SIG-M5 treated with dmso at 0.1 percent for 504 hours (cell line): Measurements from ENCODE around the gene KIF1A.
A peak's percentile ranks its signal among the peaks of the same experiment; 100 is the strongest.

Experiments
- DNase-seq: peaks from one replicate; lab custom pipeline; 2025; ENCODE audit not compliant: unreplicated experiment; lab: John Stamatoyannopoulos, UW

KIF1A gene

DNA sequence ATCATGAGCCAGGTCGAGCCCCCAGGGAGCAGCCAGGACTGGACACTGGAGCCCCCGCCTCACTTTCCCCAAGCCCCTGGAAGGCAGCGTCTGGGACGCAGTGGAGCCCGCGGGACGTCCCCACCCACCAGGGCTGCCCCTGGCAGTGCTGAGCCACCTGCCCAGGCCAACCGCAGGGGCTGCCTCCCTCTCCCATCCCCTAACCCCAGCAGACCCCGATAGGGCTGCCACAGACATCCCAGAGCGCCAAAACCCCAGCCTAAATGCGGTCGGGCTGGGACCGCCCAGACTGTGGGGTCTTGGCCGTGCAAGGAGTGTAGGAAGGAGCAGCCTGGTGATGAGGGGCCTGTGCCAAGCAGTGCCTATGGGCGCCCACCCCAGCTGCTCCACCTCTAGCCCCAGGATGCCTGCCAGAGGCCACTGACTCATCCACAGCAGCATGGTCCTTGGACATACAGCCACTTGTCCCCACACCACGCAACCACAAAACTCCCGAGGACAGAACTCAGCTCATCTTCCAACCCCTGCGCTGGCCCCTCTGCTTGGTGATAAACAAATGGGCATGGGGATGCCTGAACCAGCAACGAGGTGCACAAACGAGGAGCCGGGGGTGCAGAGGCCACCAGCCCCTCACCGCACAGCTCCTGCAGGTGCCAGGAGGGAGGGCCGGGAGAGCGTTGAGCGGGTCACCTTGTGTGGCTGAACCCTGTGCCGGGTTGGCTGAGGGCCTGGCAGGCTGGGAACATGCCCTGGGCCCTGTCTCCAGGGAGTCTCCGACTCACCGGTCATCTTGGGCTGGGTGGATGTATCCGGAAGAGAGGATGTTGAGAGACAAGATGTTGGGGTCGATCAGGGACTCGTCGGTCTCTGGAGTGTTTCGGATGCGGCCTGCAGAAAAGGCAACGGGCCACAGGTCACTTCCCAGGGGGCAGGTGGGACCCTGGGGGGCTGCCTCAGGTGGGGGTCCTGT is 83.5 kb downstream of the KIF1A start:
- no peak for DNase-seq

DNA sequence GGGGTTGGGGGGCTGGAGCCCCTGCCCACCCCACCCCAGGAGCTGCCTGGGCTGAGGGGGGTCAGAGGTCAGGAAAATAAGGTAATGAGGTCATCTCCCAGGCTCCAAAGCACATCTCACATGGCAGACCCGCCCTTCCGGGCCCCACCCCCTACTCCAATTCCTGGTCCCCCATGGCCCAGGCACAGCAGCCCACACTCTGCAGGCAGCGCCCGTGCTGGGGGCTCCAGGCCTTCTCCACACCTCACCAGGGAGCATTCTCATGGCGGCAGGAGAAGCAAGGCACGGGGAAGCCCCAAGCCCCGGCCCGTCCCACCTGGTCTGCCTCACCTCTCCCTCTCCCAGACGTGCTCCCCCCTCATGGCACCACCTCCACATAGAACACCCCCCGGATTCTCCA is 84.5 kb downstream of the KIF1A start:
- DNase-seq = no peak

DNA sequence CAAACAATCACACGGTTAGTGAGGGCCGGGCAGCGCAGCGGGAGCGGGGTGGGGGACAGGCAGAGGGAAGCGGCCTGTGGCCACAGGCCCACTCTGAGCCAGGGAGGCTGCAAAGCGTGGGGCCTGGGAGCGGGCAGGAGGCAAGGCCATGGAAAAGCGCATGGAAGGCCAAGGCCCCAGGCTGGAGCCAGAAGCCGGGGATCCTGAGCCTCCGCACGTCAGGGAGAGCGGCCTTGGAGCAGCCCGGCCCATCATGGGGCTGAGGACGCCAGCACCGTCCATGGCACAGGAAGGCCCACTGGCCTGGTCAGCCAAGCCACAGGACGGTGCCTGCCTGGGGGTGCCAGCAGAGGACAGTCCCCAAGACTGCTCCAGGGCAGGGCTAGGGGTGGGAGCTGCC is 85.3 kb downstream of the KIF1A start:
- DNase-seq = no peak

DNA sequence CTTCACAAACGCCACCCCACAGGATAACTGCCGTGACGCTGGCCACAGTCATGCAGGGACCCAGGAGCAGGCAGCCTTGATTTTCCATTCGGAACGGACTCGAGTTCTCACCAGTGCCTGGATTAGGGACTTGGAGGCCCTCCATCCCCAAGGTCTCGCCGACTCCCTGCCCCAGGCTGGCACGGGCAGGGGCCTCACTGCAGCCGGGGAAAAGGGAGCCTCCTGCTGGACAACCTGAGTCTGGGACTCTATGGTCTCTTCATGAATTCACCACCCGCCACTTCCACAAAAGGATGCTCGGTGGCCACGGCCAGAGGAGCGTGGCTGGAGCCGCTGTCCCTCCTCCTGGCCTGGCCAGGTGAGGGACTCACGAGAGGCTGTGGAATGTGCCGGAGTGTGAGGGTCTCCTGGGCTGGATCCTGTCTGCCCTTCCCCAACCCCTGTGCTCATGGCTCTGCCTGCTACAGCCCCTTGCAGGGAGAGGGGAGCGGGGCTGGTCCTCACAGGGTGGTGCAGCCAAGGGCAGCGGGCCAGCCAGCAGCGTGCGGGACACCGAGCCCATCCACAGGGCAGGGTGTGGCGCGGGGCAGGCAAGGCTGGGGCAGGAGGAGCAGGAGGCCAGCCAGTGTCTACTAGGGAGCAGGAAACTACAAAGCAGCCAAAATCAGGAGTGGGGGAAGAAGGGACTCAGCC is 86.1 kb downstream of the KIF1A start:
- peak; percentile 27 for DNase-seq

DNA sequence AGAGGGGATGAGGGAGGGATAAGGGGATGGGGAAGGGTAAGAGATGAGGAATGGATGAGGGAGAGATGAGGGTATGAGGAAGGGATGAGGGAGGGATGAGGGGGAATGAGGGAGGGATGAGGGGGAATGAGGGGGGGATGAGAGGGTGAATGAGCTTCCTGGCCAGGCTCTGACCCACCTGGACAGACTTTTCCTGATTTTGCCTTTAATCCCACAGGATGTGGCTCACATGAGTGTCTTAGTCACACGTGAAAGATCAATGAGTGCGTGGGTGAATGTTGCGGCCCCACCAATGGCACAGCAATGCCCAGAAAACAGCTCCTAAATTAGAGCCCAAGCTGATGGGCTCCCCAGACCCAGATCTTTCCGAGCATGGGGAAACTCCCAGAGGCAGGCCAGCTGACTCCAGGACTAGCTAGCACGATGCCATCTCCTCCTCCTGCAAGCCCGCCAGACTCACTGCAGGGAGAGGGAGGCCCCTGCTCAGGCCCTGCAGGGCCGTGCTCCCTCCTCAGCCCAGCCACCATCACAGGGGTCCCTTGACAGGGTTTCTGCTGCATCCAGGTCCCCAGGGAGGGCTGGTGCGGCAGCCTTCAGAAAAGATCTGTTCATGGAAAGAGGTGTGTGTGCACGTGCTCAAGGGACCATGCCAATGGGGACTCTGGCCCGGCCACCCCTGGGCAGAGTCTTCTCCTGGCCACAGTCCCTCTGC is 87.0 kb downstream of the KIF1A start:
- no peak for DNase-seq

DNA sequence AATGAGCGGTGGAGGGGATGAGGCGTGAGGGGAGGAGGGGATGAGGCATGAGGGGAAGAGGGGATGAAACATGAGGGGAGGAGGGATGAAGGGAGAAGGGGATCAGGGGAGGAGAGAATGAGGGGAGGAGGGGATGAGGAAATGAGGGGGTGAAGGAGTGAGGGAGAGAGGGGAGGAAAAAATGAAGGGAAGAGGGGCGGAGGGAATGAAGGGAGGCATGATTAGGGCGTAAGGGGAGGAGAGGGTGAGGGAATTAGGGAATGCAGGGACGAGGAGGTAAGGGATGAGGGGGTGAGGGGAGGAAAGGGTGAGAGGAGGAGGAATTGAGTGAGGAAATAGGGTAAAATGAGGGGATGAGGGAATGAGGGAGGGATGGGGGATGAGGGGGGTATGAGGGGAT is 87.8 kb downstream of the KIF1A start:
- no peak for DNase-seq

DNA sequence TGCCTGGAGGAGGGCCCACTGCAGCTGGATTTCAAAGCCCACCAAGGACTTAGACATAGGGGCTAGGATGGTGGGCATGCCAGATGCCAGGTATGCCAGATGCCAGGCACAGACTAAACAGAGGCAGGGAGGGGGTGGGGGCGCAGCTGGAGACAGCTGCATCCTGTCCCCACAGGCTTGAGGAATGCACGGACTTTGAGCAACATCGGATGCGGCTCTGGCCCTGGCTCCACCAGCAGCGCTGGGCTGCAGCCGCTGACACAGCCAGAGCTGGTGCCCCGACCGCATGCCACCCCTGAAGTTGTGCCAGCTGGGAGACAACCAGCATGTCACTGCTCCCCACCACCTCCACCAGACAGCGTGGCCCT is 88.9 kb downstream of the KIF1A start:
- DNase-seq = no peak

DNA sequence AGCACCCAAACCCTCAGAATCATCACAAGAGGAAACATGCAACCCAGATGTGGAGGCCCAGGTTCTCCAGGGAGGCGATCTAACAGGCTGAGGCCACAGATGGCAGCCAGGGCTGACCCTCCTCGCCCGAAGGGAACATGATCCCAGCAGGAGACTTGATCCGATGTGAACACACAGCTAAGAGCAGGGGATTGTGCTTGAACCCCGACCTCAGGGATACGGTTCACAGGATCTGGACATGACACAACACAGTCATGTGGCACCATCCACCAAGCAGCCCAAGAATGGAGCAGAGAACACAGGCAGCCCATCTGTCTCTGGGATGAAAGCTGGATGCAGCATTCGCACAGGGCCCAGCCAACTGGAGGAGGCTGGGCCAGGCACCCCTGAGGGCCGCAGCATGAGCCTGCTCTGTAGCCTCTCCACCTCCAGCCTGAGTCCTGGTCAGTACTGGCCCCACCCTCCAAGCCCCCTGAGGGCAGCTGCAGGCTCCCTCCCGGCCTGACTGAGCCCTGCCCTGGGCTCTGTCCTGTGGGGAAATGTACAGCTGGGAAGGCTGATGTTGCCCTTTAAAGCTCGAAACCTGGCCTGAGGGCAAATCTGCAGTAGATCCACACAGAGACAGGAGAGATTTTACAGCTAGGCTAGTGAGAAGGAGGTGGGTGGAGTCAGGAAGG is 89.4 kb downstream of the KIF1A start:
- no peak for DNase-seq

DNA sequence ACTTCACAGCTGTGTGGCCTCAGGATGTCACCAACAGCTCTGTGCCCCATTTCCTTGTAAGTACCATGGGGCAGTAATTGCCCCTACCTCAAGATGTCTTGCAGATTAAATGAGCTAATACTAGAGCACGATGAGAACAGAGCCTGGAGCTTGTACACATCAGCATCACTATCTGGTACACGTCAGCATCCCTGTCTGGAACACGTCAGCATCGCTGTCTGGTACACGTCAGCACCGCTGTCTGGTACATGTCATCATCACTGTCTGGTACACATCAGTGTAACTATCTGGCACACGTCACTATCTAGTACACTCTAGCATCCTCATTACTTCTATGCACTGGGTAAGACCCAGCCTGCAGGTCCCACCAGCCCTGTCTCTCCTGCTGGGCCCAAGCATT is 91.2 kb downstream of the KIF1A start:
- no peak for DNase-seq

DNA sequence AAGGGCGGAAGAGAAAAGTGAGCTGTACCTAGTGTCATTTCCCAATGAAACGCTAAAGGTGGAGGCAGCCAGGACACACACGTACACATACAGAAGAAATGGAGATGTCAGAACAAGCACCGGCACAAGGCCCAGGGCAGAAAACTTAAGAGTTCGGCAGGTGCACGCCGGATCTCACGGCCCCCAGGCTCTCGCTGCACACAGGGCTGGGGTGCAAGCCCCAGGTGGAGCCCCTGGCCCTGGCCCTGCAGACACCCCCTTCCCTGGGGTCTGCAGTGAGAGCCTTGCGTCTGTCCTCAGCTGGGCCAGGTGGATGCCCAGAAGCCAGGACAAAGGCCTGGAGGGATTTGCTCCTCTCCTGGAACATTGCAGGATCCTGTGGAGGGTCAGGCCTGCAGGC is 91.7 kb downstream of the KIF1A start:
- DNase-seq = no peak

DNA sequence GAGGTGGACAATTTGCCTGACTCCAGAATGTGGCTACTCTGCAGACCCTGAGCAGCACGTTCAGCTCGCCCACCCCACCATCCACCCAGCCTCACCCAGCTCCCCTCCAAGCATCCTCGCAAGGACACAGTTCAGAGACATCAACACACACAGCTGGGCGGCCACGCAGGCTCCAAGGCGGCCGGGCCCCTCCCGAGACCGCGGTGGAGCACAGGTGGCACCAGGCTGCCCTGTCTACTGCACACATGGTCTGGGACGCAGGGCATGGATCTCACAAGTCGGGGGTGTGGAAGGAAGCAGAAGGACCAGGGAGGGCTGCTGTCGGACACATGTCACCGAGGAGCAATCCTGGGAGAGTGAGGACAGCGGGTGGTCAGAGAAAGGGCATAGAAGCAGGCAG is 92.1 kb downstream of the KIF1A start:
- DNase-seq = no peak

DNA sequence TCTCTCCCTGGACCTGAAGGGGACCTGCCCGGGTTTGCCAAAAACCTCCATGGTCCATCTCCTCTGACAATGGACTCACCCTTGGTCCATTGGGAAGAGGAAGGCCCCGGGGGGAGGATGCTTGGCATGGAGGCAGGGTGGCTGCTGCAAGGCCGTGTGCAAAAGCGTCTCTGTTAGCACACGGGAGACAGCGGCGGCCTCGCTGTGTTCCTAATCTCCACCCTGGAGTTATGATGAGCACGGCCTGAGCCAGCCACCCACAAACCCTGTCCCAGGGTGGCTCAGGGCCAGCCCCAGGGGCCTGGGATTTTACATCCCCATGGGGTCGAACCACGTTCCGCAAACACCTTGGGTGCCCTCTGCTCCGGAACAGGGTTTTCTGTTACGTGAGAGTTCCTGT is 92.6 kb downstream of the KIF1A start:
- DNase-seq = no peak

DNA sequence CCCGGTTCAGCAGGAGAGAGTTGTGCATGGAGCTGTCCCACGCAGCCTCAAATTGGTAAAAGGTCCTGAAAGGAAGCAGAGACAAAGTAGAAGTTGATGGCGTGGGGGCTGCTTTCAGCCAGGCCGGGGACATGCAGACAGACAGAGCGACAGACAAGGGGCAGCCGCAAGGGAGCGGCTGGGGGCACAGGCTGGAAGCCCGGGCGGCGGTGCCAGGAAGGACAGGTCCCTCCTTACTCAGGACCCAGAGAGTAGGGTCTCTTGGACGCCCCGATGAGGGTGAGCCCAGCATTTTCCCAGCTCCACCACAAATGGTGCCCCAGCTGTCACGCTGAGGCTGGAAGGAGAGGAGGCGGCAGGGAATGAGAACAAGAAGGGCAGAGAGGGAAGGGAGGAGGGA is 93.1 kb downstream of the KIF1A start:
- DNase-seq = no peak

DNA sequence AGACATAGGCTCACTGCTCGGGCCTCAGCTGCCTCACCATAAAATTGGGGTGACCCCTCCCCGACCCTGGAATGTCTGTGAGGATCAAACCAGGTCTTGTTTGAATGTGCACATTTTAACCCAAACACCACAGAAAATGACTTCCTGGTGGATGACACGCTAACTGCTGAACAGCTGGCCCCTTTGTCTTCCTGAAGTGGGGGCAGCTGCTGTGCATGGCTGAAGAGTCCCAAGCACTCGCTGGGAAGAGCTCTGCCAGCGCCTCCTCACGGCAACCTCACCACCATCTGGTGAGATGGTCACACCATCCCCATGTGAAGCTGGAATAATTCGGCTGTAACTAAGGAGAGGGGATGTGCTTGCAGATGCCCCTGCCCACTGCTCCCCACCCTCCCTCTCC is 94.3 kb downstream of the KIF1A start:
- DNase-seq = no peak

DNA sequence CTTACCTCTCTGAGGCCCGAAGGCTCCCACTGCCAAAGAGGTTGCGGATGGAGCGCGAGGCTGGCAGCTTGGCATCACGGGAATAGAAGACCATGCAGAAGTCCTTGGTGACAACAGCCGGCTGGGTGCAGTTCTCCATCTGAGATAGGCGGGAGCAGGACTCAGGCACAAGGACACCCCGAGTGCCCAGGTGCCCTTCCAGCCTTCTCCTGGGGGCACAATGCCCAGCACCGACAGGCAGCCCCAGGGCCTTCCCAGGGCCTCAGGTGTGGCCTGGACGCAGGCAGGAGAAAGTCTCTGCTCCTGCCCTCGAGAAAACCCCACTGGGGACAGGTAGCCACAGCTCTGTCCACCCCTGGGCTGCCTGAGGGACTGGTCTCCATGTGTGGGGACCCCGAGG is 94.8 kb downstream of the KIF1A start:
- DNase-seq = no peak

DNA sequence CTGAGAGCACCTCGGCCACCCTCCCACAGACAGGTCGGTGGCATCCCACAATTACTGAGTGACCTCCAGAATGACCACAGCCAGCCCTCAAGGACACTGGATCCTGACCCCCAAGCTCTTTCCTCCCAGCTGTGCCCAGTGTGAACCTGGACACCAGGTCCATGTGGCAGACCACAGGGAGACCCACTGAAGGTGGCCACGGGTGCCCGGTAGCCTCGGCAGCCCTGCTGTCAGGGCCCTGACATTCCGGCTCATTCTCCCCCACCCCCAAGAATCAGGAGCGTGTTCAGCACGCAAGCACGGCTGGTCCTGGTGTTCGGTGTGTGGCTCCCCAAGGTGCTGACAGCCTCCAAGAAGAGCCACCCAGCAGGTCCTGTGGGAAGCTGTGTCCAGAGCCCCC is 95.6 kb downstream of the KIF1A start:
- no peak for DNase-seq

DNA sequence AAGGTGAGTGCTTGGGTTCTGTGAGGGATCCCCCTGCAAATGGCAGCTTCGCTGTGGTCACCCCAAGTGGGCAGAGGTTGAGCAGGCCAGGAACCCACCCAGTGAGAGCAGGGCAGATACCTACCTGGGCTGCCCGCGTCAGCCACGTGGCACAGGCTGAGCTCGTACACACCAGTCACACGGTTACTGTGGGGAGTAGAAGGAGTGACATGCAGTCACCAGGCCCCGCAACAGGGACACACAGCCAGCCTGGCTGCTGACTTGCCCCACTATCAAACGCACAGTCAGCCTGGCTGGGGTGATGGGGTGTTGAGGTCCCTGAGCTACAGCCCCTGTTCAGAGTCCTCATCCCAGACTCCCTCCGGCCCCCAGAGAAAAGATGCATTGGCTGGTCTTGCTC is 96.2 kb downstream of the KIF1A start:
- DNase-seq = no peak

DNA sequence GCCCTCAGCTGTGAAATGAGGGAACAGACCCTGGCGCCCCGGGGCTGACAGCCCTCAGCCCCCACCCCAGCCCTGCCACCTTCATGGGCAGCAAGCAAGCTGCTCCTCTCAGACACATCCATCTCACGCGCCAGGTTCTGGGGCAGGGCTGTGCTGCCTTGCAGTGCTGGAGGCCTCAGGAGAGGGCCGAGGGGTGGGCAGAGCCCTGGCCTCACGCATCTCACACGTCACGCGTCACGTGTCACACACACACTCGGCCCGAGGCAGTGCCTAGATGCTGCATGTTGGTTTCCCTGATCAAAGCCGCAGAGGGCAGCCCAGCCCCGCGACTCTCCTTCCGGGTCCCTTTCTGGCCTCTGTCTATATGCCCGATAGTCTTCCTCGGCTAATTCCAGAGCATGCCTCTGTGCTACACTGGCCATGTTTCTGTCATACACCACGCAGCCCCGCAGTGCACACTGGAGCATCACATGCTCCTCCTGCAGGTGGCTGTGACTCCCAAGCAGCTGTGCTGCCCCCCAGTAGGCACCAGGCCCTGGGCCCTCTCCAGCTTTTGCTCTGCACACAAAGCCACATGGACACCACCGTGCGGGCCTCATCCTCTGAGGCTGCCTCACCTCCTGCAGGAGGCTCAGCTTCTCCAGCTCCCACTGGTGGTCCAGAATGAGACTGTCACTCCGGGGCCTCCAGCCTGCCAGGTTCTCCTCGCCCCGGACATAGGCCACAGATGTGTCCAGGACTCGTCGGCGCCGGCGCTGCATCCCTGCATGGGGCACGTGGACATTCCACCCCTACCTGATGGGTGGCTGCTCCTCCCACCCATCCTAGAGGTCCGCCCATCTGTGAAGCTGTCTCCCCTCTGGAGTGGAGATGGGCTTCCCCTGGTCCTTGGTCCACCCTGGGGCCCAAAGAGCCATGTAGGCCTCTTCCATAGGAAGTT is 97.0 kb downstream of the KIF1A start:
- no peak for DNase-seq

DNA sequence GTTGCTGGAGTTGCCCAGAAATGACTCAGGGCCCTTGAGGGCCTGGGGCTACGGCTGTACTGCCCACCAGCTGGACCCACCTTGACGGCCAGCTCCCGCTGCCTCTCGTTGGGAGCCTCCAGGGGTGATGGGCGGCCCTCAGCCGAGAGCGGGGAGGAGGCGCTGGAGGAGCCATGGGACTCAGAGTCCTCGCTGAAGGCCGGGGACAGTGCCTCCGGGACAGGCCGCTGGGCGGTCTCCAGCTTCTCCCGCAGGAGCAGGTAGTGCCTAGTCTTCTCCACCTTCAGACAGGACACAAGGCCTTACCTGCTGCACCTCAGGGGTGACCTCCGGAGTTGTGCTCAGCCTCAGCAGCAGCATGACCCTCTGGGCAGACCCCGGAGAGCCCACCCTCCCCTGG is 97.6 kb downstream of the KIF1A start:
- DNase-seq = no peak

DNA sequence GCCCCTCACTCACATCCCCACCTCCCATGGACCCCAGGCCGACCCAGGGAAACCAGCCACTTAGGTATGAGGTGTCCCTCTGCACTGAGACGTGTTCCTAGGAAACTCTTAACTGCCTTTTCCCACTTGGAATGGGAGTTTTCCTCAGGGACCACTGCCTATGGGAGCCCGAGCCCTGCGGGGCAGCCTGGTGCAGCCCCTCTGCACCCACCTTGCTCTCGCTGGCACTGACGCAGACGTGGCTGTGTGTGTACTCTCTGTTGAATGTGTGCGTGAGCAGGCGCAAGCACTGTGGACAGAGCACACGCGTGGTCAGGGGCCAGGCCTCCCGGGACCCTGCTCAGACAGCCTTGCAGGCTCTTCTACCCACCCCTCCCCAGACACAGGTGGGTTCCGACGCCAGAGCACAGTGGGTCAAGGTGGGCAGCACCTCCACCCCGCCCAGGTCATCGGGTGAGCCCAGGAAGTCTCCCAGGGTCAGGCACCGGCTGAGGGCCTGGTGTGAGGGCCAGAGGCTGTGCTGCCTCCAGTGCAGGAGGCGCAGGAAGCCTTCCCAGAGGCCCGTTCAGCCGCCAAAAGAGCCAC is 98.3 kb downstream of the KIF1A start:
- DNase-seq = no peak
